Measurements from ENCODE around the gene GUCA1A.

DNA sequence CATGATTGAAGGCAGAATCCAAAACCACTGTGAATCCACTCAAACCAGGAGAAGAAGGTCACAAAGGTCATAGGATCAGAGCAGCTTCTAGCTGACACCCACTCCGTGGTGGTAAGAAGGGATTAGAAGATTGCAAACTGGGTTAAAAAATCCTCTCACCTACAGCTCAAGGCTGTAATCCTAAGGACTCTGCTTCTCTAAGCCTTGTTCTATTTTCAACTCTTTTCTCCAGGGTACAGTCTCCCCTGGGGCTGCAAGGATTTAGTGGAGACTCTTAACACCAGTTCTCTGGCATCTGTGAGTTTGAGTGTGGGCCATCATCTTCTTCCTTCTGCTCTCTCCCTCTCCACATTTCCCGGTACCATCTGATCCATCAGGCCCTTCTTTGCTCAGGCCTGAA is at the start of gene GUCA1A:
- TF ChIP-seq, protein P1, sequence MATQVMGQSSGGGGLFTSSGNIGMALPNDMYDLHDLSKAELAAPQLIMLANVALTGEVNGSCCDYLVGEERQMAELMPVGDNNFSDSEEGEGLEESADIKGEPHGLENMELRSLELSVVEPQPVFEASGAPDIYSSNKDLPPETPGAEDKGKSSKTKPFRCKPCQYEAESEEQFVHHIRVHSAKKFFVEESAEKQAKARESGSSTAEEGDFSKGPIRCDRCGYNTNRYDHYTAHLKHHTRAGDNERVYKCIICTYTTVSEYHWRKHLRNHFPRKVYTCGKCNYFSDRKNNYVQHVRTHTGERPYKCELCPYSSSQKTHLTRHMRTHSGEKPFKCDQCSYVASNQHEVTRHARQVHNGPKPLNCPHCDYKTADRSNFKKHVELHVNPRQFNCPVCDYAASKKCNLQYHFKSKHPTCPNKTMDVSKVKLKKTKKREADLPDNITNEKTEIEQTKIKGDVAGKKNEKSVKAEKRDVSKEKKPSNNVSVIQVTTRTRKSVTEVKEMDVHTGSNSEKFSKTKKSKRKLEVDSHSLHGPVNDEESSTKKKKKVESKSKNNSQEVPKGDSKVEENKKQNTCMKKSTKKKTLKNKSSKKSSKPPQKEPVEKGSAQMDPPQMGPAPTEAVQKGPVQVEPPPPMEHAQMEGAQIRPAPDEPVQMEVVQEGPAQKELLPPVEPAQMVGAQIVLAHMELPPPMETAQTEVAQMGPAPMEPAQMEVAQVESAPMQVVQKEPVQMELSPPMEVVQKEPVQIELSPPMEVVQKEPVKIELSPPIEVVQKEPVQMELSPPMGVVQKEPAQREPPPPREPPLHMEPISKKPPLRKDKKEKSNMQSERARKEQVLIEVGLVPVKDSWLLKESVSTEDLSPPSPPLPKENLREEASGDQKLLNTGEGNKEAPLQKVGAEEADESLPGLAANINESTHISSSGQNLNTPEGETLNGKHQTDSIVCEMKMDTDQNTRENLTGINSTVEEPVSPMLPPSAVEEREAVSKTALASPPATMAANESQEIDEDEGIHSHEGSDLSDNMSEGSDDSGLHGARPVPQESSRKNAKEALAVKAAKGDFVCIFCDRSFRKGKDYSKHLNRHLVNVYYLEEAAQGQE (IDR thresholded peaks at IDR 0.05; ENCODE audit: low read depth): no peak
- TF ChIP-seq, protein P2, sequence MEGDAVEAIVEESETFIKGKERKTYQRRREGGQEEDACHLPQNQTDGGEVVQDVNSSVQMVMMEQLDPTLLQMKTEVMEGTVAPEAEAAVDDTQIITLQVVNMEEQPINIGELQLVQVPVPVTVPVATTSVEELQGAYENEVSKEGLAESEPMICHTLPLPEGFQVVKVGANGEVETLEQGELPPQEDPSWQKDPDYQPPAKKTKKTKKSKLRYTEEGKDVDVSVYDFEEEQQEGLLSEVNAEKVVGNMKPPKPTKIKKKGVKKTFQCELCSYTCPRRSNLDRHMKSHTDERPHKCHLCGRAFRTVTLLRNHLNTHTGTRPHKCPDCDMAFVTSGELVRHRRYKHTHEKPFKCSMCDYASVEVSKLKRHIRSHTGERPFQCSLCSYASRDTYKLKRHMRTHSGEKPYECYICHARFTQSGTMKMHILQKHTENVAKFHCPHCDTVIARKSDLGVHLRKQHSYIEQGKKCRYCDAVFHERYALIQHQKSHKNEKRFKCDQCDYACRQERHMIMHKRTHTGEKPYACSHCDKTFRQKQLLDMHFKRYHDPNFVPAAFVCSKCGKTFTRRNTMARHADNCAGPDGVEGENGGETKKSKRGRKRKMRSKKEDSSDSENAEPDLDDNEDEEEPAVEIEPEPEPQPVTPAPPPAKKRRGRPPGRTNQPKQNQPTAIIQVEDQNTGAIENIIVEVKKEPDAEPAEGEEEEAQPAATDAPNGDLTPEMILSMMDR (IDR thresholded peaks at IDR 0.05 in 2 of 3, conservative IDR thresholded peaks at IDR 0.05 in 1 of 3; ENCODE audit: borderline replicate concordance in 1 of 3, insufficient read depth in 1 of 3, low read depth in 2 of 3, low read length in 2 of 3): no peak
